GM18519 (cell line): Measurements from ENCODE around the gene SLC66A3.

Source experiments
- ATAC-seq: cut with Tn5 transposase; IDR thresholded peaks from one replicate; pipeline ENCODE4 v1.9.1; 2021; ENCODE audit warnings: mild to moderate bottlenecking, moderate library complexity; ENCODE audit not compliant: unreplicated experiment, low FRiP score

SLC66A3 gene

DNA sequence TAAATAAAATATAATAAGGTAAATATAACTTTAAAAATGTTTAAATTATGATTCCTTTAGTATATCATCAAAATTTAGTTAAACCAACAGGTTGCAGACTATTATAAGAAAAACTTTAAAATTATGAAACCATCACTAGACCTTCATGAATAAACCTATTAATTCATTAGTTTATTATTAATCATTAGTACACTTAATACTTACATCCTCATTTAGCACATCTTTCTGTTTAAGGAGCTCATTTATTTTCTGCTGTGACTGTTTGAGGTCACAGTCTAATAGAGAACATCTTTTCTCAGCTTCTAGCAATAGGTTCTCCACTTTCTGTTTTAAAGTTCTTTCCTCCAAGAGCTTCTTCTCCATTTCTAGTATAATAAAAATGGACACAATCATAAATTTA is 52.8 kb downstream of the SLC66A3 start:
- no peak for ATAC-seq

DNA sequence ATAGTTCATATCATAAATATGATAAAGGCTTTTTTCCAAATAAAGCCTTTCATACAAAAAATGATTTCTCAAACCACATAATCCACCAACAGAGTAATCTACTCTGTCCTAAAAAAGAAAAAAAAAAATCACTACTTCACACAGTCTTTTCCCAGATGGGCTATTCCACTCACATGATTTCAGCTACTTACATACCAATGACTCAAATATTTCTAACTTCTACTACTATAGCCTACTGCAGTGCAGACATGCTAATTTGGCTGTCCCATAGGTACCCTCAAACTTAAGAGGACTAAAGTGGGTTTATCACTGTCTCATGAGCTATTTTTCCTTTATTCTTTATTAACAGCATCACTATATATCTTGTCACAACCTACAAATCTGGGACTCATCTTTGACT is 57.4 kb downstream of the SLC66A3 start:
- ATAC-seq = no peak

DNA sequence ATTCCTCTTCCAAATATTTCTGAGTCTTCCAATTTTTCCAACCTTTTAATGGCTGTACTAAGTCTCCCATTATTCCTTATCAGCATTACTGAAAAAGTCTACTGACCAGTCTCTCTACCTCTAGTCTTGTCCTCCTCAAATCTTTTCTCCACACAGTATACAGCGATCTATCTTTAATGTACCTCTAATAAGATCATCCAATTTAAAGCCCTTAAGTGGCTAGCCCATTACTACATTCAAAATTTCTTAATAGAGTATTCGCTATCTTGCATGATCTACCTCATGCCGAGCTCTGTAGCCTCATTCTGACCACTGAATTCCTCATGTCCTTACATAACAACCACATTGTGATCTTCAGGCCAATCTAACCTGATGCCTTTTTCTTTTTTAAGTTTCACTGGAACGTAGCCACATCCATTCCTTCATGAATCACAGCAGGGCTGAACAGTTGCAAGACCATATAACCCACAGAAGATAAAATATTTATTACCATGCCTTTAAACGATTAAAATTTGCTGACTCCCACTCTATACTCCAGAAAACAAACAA is 57.9 kb downstream of the SLC66A3 start:
- ATAC-seq = no peak

DNA sequence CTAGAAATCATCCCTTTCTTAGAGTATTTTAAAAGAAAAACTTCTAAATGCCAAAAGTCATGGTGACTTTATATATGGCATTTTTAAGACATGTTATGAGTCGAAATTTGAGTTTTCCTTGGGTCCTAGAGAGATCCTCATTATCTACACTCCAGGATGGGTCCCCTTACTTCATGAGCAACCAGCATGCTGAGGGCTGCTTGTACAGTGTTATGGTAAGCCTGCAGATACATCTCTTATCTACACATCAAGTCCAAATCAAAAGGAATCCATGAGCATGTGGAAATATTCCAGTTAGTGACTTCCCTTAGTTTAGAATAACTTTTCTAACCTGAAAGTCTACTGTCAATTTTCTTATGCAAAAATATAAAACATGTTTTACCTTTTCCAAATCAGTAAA is 58.7 kb downstream of the SLC66A3 start:
- ATAC-seq = no peak

DNA sequence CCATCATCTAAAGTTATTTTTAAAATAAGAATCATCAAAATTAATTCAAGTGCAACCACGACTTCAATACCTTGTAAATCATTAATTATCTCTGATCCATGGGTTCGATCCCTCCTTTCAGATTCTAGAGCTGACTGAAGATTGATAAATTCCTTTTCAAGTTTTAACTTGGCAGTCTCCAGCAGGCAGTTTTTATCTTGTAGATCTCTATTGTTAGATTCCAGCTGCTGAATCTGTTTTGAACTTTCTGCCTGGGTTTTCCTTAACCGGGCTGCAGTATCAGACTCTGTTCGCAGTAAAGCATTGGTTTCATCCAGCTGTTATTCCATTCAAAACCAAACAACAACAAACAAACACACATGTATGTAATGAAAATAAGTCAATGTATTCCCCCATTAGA is 59.5 kb downstream of the SLC66A3 start:
- no peak for ATAC-seq

DNA sequence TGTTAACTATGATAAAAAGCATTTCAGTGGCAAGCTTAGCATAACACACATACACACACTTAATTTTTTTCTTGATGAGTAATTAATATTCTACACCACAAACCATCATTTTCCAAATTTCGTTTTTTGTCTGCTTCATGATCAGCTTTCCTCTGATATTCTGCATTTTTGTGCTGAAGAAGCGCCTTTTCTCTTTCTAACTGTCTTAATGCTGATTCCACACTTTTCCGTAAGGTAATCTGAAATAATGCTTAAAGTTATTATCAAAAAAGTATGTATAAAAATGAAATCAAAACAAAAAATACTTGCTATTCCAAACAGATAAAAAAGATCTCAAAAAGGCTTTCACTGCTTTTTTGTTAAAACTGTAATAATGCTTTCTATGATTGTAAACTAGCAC is 60.1 kb downstream of the SLC66A3 start:
- no peak for ATAC-seq

DNA sequence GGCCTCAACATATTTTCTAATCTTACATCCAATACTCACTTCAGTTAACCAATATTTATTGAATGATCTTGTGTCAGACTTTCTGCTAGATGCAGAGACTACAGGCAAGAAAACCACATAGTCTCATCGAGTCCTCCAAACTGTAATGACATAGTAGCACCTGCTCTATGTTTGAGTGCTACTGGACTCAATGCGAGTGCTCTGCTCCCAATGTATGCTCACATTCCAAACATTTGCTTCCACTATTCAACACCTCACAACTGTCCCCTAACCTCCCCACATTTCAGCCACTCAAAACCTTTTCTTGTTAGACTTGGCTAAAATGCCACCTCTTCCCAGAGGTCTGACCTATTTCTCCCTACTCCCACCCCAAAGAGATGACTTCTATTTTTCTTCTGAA is 65.2 kb downstream of the SLC66A3 start:
- no peak for ATAC-seq

DNA sequence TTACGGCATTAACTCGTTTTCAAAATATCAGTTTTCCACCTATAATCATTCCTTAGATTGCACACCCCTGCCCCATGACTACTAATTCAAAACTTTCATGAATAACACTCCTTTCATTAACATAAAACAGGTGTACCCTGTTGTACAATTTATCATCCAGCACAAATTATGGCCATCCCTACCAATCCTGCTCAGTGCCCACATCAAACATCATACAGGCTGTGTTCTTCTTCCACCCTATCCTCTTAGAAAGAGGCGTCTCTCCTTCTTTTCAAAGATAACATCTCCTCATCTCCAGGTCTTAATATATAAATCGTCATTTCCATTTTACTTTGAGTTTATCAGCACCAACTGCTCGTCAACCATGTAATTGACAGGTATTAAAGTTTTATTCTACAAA is 67.6 kb downstream of the SLC66A3 start:
- no peak for ATAC-seq

DNA sequence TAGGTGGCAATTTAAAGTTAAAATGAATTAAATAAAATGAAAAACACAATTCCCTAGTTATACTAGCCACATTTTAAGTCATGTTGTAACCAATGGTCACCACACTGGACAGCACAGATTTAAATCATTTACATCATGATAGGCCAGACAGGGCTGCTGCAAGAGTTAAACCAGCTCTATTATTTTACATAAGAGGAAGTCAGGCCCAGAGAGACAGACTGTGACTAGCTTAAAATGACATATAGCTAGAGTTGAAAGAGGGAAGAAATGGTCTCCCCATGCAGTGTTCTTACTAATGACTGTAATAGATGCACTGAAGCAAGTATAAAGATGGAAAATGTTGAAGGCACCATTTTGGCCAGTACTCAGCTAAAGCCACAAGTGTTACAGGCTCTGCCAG is 69.6 kb downstream of the SLC66A3 start:
- ATAC-seq = no peak

DNA sequence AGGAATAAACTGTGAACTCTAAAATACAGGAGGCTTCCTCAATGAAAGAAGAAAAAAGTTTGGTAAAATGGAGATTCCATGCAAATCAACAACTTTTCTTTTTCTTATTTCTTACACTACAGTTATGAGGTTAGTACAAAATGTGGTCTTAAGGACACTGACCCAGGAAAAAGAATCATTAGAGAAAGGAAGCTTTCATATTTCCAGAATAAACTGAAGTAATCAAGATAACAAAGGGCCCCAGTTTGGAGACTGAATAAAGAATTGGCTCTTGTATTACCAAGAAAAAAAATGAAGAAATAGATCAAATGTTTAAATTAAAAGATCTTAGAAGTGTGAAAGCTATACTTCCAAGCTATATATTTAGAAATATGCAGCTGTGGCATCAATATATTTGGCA is 72.3 kb downstream of the SLC66A3 start:
- ATAC-seq = no peak
